Esophagus squamous epithelium (tissue), 4 donors: Measurements from ENCODE around the gene CHST8.

ENCODE experiments used
- POLR2A ChIP-seq, 4 donors: fragments of 450-650 bp; IDR thresholded peaks; one replicate each; pipeline ENCODE4 v1.6.1; 2017; ENCODE audit warnings: antibody characterized with exemption in 4 of 4, mild to moderate bottlenecking in 4 of 4, moderate library complexity in 3 of 4
- TF ChIP-seq, protein P1 (sequence below), 6 experiments: fragments of 450-650 bp in 4 of 6; fragments of 200-600 bp in 2 of 6; sonication (generic) in 2 of 6; IDR thresholded peaks; one replicate each; pipeline ENCODE4 v1.5.1; 2016 to 2019; ENCODE audit warnings: antibody characterized with exemption in 6 of 6, mild to moderate bottlenecking in 4 of 6, moderate library complexity in 4 of 6

DNA sequence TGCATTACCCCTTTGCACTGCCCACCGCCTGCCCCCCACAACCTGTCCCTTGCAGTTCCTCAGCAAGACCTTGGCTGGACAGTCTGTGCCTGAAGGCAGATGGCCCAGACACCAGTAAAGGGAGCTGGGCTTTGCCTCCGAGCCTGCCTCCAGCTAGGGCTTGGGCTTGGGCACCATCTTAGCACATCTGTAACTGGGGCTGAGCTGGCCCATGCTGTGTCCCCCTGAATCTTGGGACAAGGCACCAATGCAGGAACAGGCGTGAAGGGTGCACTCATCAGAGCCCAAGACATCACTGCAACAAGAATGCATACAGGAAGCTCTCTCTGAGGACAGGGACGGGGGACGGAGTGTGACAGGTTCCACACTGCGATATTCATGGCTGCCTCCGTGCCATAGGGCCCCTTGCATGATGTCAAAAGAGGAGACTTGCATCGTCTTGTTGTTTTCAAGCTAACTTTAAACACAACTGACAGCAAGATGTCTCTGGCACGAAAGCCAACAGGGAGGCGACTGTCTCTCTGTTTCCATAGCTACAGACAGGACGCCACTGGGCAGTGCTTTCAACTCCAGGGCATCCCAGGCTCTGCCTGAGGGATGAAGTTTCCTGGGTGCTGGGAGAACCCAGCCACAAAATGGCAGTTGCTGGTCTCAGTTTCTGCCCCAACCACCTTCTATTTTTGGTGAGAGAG is 8.7 kb upstream of the CHST8 start:
- TF ChIP-seq, protein P1, sequence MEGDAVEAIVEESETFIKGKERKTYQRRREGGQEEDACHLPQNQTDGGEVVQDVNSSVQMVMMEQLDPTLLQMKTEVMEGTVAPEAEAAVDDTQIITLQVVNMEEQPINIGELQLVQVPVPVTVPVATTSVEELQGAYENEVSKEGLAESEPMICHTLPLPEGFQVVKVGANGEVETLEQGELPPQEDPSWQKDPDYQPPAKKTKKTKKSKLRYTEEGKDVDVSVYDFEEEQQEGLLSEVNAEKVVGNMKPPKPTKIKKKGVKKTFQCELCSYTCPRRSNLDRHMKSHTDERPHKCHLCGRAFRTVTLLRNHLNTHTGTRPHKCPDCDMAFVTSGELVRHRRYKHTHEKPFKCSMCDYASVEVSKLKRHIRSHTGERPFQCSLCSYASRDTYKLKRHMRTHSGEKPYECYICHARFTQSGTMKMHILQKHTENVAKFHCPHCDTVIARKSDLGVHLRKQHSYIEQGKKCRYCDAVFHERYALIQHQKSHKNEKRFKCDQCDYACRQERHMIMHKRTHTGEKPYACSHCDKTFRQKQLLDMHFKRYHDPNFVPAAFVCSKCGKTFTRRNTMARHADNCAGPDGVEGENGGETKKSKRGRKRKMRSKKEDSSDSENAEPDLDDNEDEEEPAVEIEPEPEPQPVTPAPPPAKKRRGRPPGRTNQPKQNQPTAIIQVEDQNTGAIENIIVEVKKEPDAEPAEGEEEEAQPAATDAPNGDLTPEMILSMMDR (IDR thresholded peaks at IDR 0.05), result no peak
- no peak for TF ChIP-seq POLR2A (IDR thresholded peaks at IDR 0.05)
